GM12874 (cell line): Measurements from ENCODE around the gene KSR2.

ENCODE experiments used
- TF ChIP-seq, protein P1 (sequence below): IDR thresholded peaks from 2 replicates; pipeline ENCODE4 v1.5.1; 2011; ENCODE audit warnings: low read depth, mild to moderate bottlenecking, control low read depth, low read length, moderate library complexity; ENCODE audit not compliant: insufficient read depth

KSR2 gene

DNA sequence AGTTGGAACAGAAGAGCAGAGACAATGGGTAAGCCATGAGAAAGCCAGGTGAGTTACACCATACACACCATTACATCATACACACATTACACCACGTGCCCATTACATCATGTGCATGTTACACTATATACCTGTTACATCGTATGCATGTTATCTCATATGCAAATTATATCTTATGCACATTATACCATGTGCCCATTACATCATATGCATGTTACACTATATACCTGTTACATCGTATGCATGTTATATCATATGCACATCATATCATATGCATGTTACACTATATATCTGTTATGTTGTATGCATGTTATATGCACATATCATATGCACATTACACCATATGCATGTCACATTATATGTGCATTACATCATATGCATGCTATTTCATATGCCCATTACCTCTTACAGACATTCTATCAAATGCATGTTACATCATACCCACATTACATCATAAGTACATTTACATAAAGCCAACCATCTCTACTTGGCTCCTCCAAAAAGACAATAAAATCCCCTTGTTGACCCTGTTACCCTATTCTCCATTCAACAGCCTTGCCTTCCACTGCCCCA, 207.2 kb downstream of the KSR2 start:
- TF ChIP-seq, protein P1, sequence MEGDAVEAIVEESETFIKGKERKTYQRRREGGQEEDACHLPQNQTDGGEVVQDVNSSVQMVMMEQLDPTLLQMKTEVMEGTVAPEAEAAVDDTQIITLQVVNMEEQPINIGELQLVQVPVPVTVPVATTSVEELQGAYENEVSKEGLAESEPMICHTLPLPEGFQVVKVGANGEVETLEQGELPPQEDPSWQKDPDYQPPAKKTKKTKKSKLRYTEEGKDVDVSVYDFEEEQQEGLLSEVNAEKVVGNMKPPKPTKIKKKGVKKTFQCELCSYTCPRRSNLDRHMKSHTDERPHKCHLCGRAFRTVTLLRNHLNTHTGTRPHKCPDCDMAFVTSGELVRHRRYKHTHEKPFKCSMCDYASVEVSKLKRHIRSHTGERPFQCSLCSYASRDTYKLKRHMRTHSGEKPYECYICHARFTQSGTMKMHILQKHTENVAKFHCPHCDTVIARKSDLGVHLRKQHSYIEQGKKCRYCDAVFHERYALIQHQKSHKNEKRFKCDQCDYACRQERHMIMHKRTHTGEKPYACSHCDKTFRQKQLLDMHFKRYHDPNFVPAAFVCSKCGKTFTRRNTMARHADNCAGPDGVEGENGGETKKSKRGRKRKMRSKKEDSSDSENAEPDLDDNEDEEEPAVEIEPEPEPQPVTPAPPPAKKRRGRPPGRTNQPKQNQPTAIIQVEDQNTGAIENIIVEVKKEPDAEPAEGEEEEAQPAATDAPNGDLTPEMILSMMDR, result no peak

DNA sequence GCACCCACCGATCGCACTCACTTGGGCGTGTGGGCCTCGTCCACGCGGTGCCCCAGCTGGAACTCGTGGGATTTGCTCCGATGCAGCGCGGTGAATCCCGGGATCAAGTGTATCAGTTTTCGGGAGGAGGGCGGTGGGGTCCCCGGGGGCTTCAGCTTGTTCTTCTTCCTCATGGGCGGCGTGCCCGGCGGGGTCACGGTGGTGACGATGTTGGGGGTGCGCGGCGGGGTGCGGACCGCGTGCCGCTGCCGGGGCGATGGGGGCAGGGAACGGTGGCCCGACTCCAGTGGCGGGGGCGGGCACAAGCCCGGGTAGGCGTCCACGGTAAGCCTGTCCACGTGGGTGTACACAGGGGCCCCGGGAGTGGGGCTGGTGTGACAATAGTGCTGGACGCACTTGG, 207.8 kb downstream of the KSR2 start:
- TF ChIP-seq, protein P1, result no peak

DNA sequence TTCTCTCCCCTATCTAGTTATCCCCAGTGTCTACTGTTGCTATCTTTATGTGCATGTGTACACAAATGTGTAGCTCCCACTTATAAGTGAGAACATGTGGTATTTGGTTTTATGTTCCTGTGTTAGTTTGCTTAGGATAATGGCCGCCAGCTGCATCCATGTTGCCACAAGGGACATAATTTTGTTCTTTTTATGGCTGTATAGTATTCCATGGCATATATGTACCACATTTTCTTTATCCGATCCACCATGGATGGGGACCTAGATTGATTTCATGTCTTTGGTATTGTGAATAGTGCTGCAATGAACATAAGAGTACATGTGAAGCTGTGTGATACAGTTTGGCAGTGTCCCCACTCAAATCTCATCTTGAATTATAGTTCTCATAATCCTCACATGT, 218.1 kb downstream of the KSR2 start:
- TF ChIP-seq, protein P1, result no peak

DNA sequence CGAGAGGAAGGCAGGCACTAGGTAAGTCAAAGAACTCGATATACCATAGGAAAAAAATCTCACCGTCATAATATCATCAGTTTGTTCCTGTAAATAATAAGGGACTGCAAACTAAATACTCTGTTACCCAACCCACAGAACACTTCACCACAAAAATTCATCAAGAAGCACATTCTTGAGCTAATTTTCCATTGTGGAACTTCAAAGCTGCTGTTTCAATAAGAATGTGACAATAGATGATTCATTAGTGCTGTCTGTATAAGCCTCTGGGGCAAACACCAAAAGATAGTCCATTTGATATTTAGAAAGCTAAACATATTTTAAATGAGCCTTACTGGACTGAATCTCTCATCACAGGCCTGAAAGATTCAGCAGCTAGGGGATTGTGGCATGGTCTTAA, 219.4 kb downstream of the KSR2 start:
- TF ChIP-seq, protein P1, result no peak

DNA sequence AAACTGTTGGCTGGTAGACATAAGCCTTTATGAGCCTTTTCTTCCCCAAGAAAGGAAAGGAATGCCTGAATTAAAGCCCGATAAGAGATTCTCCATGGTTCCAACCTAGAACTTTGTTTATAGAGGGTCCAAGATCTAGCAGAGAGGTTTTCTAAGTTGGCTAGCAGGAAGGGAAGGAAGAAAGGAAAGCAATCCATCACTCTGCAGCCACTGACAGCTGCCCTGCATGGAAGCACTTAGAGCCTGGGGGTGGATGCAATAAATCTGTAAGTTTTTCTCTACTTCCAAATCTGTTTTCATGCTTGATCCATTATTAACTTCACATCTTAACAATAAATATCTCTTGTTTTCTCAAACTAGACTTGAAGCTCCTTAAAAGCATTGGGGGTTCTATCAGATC, 224.4 kb downstream of the KSR2 start:
- TF ChIP-seq, protein P1, result no peak

DNA sequence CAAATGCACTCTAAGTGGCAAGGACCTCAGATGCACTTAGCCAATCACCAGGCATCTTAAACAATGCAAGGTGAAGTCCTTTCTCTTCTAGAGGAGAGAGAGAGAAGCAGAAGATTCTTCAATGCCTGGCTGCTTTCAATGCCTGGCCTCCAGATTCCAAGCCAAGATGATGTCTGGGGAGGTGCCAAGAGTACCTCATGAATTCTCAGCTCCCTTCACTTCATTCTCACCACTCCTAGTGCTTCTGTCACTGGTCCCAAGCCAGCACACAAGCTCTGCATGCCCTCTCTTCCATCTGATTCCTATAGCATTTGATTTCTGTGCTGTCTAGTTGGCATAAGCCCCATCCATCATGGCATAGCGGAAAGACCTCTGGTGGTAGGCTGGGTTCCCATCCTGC, 225.0 kb downstream of the KSR2 start:
- TF ChIP-seq, protein P1, result no peak

DNA sequence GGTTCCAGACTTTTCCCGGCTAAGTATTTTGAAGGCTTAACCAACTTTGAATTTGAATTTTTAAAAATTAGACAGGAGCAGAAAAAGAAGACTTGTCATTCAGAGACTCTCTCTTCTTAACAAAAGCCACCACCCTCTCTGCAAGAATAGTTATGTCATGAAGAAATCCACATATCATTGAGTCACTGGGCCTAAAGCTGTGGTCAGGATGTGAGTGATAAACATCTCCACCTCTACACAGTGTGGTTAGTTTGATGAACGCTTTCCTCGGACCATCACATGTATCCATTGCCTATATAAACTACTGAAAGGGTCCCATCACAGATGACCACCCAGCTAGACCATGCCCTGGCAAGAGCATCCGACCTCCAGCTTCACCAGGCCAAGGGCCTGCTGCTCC, 226.1 kb downstream of the KSR2 start:
- TF ChIP-seq, protein P1, result no peak
